Measurements from ENCODE around the gene CBX7. TPM values are rescaled to one million over a fixed set of nuclear protein-coding genes. Genes with fewer than 3 reads are reported as not detected.

Gene CBX7
- total RNA-seq, 1 experiment from 2014 or later = 3.7 TPM

DNA sequence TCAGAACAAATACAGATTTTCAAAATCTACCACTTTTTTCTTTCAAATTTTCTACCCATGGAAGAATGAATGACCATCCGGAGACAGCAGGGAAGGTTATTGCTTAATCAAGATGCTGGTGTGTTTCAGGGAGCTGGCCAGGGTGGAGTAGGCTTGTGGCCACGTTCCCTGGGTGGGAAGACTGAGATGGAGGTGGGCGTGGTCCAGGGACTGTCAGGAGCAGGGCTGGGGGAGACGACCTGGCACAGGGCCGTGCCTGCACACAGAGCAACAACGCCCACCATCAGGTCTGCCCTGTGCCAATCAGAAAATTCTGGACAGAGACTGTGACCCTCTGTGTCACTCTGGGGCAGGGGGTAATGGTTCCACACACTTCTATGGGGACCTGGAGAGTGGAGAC, 62.6 kb downstream of the CBX7 start:
- Mint-ChIP-seq H3K4me3 (no peak overlapping the region; a peak in 1 of 5 replicates), H3K27ac (no peak overlapping the region), H3K27me3 (ENCODE audit: low read depth) (peaks cover 13% of the 10 kb centered on the region), H3K9me3 (no peaks in the 10 kb centered on the region; a peak in 1 of 5 replicates), H3K4me1 (peaks cover 9 to 23% of the 10 kb centered on the region in 2 experiments), H3K36me3 (ENCODE audit: insufficient read depth in 1 of 3, low read depth in 3 of 3) (no peaks in the 10 kb centered on the region)
- no peak overlapping the region for H3K4me2 ChIP-seq (ENCODE audit: insufficient read depth, insufficient read length, low read length)
- H4K20me1 ChIP-seq (ENCODE audit: control insufficient read depth, insufficient read depth, insufficient read length) = peaks cover 2% of the 10 kb centered on the region
- H3K4ac ChIP-seq (ENCODE audit: low read depth, low read length) = no peak overlapping the region
- H3K27me3 ChIP-seq (ENCODE audit: insufficient read depth, low read length) = no peaks in the 10 kb centered on the region
- no peak for DNase-seq
- 0 out of 2 replicates have a peak, but pooled peaks cover 2% of the 10 kb centered on the region for H3K79me2 ChIP-seq (ENCODE audit: insufficient read depth, low read length)
- H3K23me2 ChIP-seq (ENCODE audit: insufficient read length, low read depth, low read length, poor library complexity, severe bottlenecking) = no peaks in the 10 kb centered on the region
- H2BK15ac ChIP-seq (ENCODE audit: low read depth, low read length) = no peak overlapping the region
- H3T11ph ChIP-seq (ENCODE audit: low read length) = no peak overlapping the region
- H3K18ac ChIP-seq (ENCODE audit: insufficient read length, low read depth, low read length) = no peak overlapping the region
- no peak overlapping the region for H2BK20ac ChIP-seq (ENCODE audit: low read depth, low read length, poor library complexity, severe bottlenecking)
- no peak overlapping the region for H4K91ac ChIP-seq (ENCODE audit: insufficient read length, low read depth, low read length)
- H3K27ac ChIP-seq (ENCODE audit: insufficient read length, low read depth, low read length) = no peak overlapping the region
- H2AK5ac ChIP-seq (ENCODE audit: insufficient read length, low read length) = no peak overlapping the region
- H3K14ac ChIP-seq (ENCODE audit: insufficient read depth, low read length) = no peak overlapping the region
- H3K9me3 ChIP-seq (ENCODE audit: control insufficient read depth, low read depth, low read length) = no peaks in the 10 kb centered on the region
- no CpG with 5 or more reads among the region's 6 CpGs for WGBS (ENCODE audit: extremely low coverage, insufficient read length, low lambda C conversion rate)
- no peak overlapping the region for H2BK5ac ChIP-seq (ENCODE audit: insufficient read length, low read length)
- TF ChIP-seq, protein P1, sequence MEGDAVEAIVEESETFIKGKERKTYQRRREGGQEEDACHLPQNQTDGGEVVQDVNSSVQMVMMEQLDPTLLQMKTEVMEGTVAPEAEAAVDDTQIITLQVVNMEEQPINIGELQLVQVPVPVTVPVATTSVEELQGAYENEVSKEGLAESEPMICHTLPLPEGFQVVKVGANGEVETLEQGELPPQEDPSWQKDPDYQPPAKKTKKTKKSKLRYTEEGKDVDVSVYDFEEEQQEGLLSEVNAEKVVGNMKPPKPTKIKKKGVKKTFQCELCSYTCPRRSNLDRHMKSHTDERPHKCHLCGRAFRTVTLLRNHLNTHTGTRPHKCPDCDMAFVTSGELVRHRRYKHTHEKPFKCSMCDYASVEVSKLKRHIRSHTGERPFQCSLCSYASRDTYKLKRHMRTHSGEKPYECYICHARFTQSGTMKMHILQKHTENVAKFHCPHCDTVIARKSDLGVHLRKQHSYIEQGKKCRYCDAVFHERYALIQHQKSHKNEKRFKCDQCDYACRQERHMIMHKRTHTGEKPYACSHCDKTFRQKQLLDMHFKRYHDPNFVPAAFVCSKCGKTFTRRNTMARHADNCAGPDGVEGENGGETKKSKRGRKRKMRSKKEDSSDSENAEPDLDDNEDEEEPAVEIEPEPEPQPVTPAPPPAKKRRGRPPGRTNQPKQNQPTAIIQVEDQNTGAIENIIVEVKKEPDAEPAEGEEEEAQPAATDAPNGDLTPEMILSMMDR (conservative IDR thresholded peaks at IDR 0.05) = no peak
- no peak overlapping the region for H2AFZ ChIP-seq (ENCODE audit: low read length)
- no peaks in the 10 kb centered on the region for H3K79me1 ChIP-seq (ENCODE audit: insufficient read depth, low read depth, low read length, poor library complexity, severe bottlenecking)
- H3K4me1 ChIP-seq (ENCODE audit: insufficient read depth, low read length) = peaks cover 4% of the 10 kb centered on the region; the same call in 1 of the 2 replicates
- H4K8ac ChIP-seq (replicated peaks; ENCODE audit: insufficient read length, low read depth, low read length) = no peak overlapping the region
- no peak overlapping the region for H2BK120ac ChIP-seq (ENCODE audit: low read depth, low read length, poor library complexity, severe bottlenecking)
- H3K9ac ChIP-seq (ENCODE audit: extremely low read depth, insufficient read length, low read length) = no peak overlapping the region
- no peak overlapping the region for H4K5ac ChIP-seq (ENCODE audit: insufficient read length, low read depth, low read length)
- H3K56ac ChIP-seq (ENCODE audit: insufficient read length, low read depth, low read length) = no peak overlapping the region
- H3K23ac ChIP-seq (ENCODE audit: insufficient read length, low read depth, low read length) = no peak overlapping the region
- no peak overlapping the region for H2BK12ac ChIP-seq (ENCODE audit: insufficient read length, low read depth, low read length)

All from H9 (cell line).